ENCODE data around the gene LYSMD3.

The LYSMD3 gene

GRCh38 chr5:90479611-90480385, 49.6 kb downstream of the LYSMD3 start:
- no peak overlapping the region for H3K27ac ChIP-seq (ENCODE audit: low read length)

GRCh38 chr5:90477621-90478215, 51.7 kb downstream of the LYSMD3 start:
- Histone ChIP-seq H3K27me3 (ENCODE audit: low read depth, low read length) (no peaks in the 10 kb centered on the region), H3K4me1 (ENCODE audit: control insufficient read depth in 1 of 2, insufficient read depth in 2 of 2, low read length in 2 of 2) (peaks cover 3 to 7% of the 10 kb centered on the region in 2 donors), H3K9me3 (ENCODE audit: control insufficient read depth in 1 of 2, low read length in 2 of 2) (no peaks in the 10 kb centered on the region), H3K36me3 (ENCODE audit: control insufficient read depth in 1 of 2, insufficient read depth in 2 of 2, low read length in 2 of 2) (no peaks in the 10 kb centered on the region), H3K27ac (ENCODE audit: low read length) (no peak overlapping the region), H3K4me3 (ENCODE audit: low read depth in 1 of 2, low read length in 2 of 2) (no peak overlapping the region)

More at GRCh38 chr5:90479611-90480385, 49.6 kb downstream of the LYSMD3 start:
- Histone ChIP-seq H3K27me3 (ENCODE audit: low read depth, low read length) (no peaks in the 10 kb centered on the region), H3K4me1 (ENCODE audit: control insufficient read depth in 1 of 2, insufficient read depth in 2 of 2, low read length in 2 of 2) (no peaks in the 10 kb centered on the region), H3K36me3 (ENCODE audit: control insufficient read depth in 1 of 2, insufficient read depth in 2 of 2, low read length in 2 of 2) (no peaks in the 10 kb centered on the region), H3K4me3 (ENCODE audit: low read depth in 1 of 2, low read length in 2 of 2) (no peak overlapping the region), H3K9me3 (ENCODE audit: control insufficient read depth in 1 of 2, low read length in 2 of 2) (no peaks in the 10 kb centered on the region)

DNA sequence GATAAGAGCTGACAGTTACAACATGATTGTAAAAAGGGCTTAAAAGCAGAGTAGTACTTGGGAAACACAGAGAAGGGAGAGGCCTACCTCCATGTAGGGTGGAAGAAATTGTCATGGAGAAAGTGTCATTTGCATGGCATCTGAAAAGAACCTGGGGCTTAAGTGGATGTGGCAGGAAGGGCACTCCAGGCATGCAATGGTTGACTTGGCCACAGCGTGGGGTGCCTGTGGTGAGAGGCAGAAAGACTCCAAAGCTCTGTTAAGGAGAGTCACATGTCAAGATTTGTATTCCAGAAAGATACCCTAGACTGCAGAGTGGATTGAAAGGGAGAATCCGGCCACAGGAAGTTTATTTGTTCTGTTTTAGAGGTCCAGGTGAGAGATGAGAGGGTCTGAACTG, 52.3 kb downstream of the LYSMD3 start:
- no peaks in the 10 kb centered on the region for H3K9me3 ChIP-seq (ENCODE audit: control insufficient read depth in 1 of 2, low read length in 2 of 2)
- no peaks in the 10 kb centered on the region for H3K27me3 ChIP-seq (ENCODE audit: low read depth, low read length)
- no peak overlapping the region for H3K4me3 ChIP-seq (ENCODE audit: low read depth in 1 of 2, low read length in 2 of 2)
- H3K4me1 ChIP-seq (ENCODE audit: control insufficient read depth in 1 of 2, insufficient read depth in 2 of 2, low read length in 2 of 2), result peaks cover 3 to 11% of the 10 kb centered on the region in 2 donors
- no peak overlapping the region for H3K27ac ChIP-seq (ENCODE audit: low read length)
- H3K36me3 ChIP-seq (ENCODE audit: control insufficient read depth in 1 of 2, insufficient read depth in 2 of 2, low read length in 2 of 2), result no peaks in the 10 kb centered on the region

- Histone ChIP-seq H3K27ac (ENCODE audit: low read length) (no peak overlapping the region), H3K9me3 (ENCODE audit: control insufficient read depth in 1 of 2, low read length in 2 of 2) (no peaks in the 10 kb centered on the region)
Measured at GRCh38 chr5:90476391-90476790, 53.0 kb downstream of the LYSMD3 start.

DNA sequence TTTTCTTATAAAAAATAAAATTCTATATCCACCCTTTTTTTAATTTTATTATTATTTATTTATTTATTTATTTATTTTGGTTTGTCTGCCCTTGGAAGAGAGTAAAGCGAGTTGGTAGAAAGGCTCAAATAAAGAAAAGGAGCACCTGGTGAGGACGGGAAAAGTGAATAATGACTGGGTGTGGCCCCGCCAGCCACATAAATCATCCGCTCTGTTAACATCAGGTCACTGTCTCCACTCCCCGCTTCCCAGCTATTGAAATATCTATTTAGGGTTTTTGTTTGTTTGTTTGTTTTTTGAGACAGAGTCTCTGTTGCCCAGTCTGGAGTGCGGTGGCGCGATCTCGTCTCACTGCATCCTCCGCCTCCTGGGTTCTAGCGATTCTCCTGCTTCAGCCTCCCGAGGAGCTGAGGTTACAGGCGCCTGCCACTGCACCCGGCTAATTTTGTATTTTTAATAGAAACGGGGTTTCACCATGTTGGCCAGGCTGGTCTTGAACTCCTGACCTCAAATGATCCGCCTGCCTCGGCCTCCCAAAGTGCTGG, 53.9 kb downstream of the LYSMD3 start:
- H3K4me1 ChIP-seq (ENCODE audit: control insufficient read depth in 1 of 2, insufficient read depth in 2 of 2, low read length in 2 of 2), result peaks cover 3 to 11% of the 10 kb centered on the region in 2 donors
- H3K9me3 ChIP-seq (ENCODE audit: control insufficient read depth in 1 of 2, low read length in 2 of 2), result no peaks in the 10 kb centered on the region
- H3K4me3 ChIP-seq (ENCODE audit: low read depth in 1 of 2, low read length in 2 of 2), result peak overlapping the region; percentile 78 to 96
- no peak overlapping the region for H3K27ac ChIP-seq (ENCODE audit: low read length)
- no peaks in the 10 kb centered on the region for H3K27me3 ChIP-seq (ENCODE audit: low read depth, low read length)
- no peaks in the 10 kb centered on the region for H3K36me3 ChIP-seq (ENCODE audit: control insufficient read depth in 1 of 2, insufficient read depth in 2 of 2, low read length in 2 of 2)

More at GRCh38 chr5:90476391-90476790, 53.0 kb downstream of the LYSMD3 start:
- Histone ChIP-seq H3K36me3 (ENCODE audit: control insufficient read depth in 1 of 2, insufficient read depth in 2 of 2, low read length in 2 of 2) (no peaks in the 10 kb centered on the region), H3K27me3 (ENCODE audit: low read depth, low read length) (no peaks in the 10 kb centered on the region), H3K4me3 (ENCODE audit: low read depth in 1 of 2, low read length in 2 of 2) (no peak overlapping the region), H3K4me1 (ENCODE audit: control insufficient read depth in 1 of 2, insufficient read depth in 2 of 2, low read length in 2 of 2) (peaks cover 3 to 11% of the 10 kb centered on the region in 2 donors)

DNA sequence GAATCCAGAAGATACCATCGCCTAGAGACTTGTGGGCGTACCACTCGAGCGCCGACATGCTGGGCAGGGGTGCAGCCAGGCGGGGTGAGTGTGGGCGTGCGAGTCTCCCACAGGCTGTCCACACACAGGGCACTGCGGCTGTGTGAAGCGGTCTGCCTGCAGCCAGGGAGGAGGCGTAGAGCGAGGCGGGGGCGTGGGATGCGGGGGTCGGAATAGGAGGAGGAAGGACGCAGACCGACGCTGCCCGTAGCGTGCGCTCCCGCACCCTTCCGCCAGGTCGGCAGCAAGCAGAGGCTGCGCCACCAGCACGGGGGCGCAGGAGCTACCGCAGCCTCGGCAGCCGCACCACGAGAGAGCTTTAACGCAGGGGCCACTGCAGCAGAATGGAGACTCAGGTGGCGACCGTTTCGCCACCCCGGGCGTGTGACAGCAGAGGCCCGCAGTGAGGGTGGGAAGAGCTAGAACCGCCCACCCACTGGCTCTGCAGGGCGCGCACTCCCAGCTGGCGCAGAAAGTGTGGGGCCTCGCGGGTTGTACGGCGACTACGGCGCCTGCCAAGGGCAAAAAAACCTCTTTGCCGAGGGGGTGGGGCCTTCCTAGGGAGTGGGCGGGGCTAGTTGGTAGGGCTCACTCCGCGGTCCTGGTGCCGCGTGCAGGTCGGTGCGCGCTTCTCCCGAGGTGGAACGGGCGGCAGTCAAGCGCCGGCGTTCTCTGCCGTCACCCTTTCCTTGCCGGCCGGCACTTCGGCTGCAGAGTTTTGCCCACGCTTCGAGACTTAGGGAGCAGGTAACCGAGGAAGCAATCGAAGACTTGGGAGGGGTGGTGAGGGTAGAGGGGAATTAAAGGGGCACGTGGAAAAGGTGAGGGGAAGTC, 54.9 kb downstream of the LYSMD3 start, which contains the start of the genes MBLAC2 and POLR3G:
Gene MBLAC2, minus strand, starts transcription at position 537 of the 873 bp plus-strand sequence. Its CDS starts 479 bp downstream, at position 58.
Gene POLR3G, plus strand, starts transcription at position 630 of the 873 bp plus-strand sequence. CDS start 10,704 bp downstream, outside the sequence.
- Histone ChIP-seq H3K27me3 (ENCODE audit: low read depth, low read length) (no peaks in the 10 kb centered on the region), H3K4me3 (ENCODE audit: low read depth in 1 of 2, low read length in 2 of 2) (peak within 1 kb of the TSS; percentile 78 to 96), H3K9me3 (ENCODE audit: control insufficient read depth in 1 of 2, low read length in 2 of 2) (no peaks in the 10 kb centered on the region), H3K4me1 (ENCODE audit: control insufficient read depth in 1 of 2, insufficient read depth in 2 of 2, low read length in 2 of 2) (peaks cover 3 to 11% of the 10 kb centered on the region in 2 donors), H3K27ac (ENCODE audit: low read length) (peak within 1 kb of the TSS; percentile 32), H3K36me3 (ENCODE audit: control insufficient read depth in 1 of 2, insufficient read depth in 2 of 2, low read length in 2 of 2) (no peaks in the 10 kb centered on the region)

DNA sequence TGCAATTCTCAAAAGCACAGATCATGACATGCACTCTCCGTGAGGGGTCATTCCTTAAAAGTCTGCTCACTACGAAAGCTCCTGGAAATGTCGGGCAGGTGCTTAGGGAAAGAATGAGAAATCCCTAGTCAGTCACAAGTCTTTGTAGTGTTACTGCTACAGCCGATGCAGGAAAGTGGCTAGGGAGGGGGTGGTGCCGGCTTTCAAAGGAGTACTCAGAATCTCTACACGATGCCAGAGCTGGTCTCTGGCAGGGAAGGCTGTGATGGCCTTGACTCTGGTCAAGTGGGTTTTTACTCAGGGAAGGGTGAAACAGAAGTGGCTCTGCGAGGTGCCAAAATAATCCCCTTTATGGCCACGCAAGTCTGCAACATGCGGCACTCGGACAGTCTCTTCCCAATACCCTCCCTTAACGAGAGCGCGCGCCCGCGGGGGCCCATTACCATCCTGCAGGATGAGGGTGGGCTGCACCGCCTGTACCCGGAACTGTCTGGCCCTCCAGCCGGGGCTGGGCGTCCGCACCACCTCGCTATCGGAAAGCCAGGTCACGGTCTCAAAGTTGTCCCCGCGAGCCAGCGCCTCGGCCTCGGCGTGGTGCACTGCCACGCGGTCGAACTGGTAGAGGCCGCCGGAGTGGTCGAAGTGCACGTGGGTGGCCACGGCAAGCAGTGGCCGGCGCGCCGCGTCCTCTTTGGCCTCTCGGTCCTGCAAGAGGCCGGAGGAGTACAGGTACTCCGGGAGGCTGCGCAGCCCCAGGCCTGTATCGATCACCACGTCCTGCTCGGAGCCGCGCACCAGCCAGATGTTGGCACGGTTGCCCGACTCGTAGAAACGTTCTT, 55.8 kb downstream of the LYSMD3 start:
- peak overlapping the region; percentile 78 to 96 for H3K4me3 ChIP-seq (ENCODE audit: low read depth in 1 of 2, low read length in 2 of 2)
- no peaks in the 10 kb centered on the region for H3K27me3 ChIP-seq (ENCODE audit: low read depth, low read length)
- no peaks in the 10 kb centered on the region for H3K36me3 ChIP-seq (ENCODE audit: control insufficient read depth in 1 of 2, insufficient read depth in 2 of 2, low read length in 2 of 2)
- H3K27ac ChIP-seq (ENCODE audit: low read length), result peak overlapping the region; percentile 32
- H3K9me3 ChIP-seq (ENCODE audit: control insufficient read depth in 1 of 2, low read length in 2 of 2), result no peaks in the 10 kb centered on the region
- peaks cover 3 to 11% of the 10 kb centered on the region in 2 donors for H3K4me1 ChIP-seq (ENCODE audit: control insufficient read depth in 1 of 2, insufficient read depth in 2 of 2, low read length in 2 of 2)

DNA sequence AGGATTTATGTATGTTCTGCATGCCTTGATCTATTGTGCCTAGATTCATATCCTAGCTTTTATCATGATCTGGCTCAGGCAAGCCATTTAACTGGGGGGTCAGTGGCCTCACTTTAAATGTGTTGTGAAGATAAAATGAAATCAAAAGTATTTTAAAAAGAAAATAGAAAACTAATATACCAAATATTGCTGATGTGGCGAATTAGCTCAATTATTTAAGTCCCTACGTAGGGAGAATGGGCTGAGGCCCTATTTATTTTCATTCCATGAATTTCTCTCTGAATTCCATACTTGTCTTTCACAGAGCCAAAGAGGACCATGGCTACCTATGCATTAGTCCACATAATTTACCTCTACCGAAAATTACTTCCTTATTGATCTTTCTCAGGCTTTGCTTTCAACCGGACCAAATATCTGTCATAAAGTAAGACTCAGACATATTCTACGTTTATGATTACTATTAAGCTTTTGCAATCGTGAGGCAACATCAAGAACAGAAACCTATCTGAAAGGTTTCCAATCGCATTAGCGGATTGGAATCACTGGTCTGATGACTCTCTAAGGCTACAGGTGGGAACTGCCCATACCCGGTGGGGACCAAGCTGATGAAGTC, 56.5 kb downstream of the LYSMD3 start:
- H3K9me3 ChIP-seq (ENCODE audit: control insufficient read depth in 1 of 2, low read length in 2 of 2), result no peaks in the 10 kb centered on the region
- H3K27me3 ChIP-seq (ENCODE audit: low read depth, low read length), result no peaks in the 10 kb centered on the region
- peaks cover 3 to 11% of the 10 kb centered on the region in 2 donors for H3K4me1 ChIP-seq (ENCODE audit: control insufficient read depth in 1 of 2, insufficient read depth in 2 of 2, low read length in 2 of 2)
- H3K36me3 ChIP-seq (ENCODE audit: control insufficient read depth in 1 of 2, insufficient read depth in 2 of 2, low read length in 2 of 2), result no peaks in the 10 kb centered on the region
- H3K4me3 ChIP-seq (ENCODE audit: low read depth in 1 of 2, low read length in 2 of 2), result peak overlapping the region; percentile 78 to 96
- no peak overlapping the region for H3K27ac ChIP-seq (ENCODE audit: low read length)

Measured in muscle layer of duodenum (tissue), 2 donors.